Measurements from ENCODE around the gene SLC5A10.
"Not testable (repeated sequence)": the region's sequence is repeated elsewhere in the genome, so short reads cannot be mapped to it uniquely, and the experiment has no call there.

Gene SLC5A10

GRCh38 chr17:18921485-18921884, 30.5 kb upstream of the SLC5A10 start:
- H3K27ac ChIP-seq (ENCODE audit: low read depth, low read length, poor library complexity, severe bottlenecking) = peak overlapping the region; percentile 92
- H3K79me2 ChIP-seq (ENCODE audit: insufficient read depth, low read length) = no peaks in the 10 kb centered on the region
- H4K20me1 ChIP-seq (ENCODE audit: insufficient read depth, low read length) = no peaks in the 10 kb centered on the region
- no peaks in the 10 kb centered on the region for H3F3A ChIP-seq (ENCODE audit: insufficient read depth, low read length)
- H3K4me3 ChIP-seq (ENCODE audit: low read depth, low read length, poor library complexity, severe bottlenecking) = peak overlapping the region; percentile 10
- H3K36me3 ChIP-seq (ENCODE audit: insufficient read depth, low read length) = peaks cover 43% of the 10 kb centered on the region; the same call in 1 of the 2 replicates
- H2AFZ ChIP-seq (ENCODE audit: low read length) = no peak overlapping the region
- peak overlapping the region; percentile 55 for H3K9ac ChIP-seq (ENCODE audit: low read length)
- H3K9me3 ChIP-seq (ENCODE audit: low read length) = no peaks in the 10 kb centered on the region
- TF ChIP-seq EZH2 (IDR thresholded peaks at IDR 0.05; ENCODE audit: borderline replicate concordance, low read length) (no peak), CTCF (IDR thresholded peaks at IDR 0.05; ENCODE audit: low read length) (no peak)
- peak overlapping the region; percentile 41 for H3K4me2 ChIP-seq (ENCODE audit: low read length)
- peaks cover 58% of the 10 kb centered on the region for H3K4me1 ChIP-seq (ENCODE audit: insufficient read depth, low read length, severe bottlenecking)
- H3K27me3 ChIP-seq (ENCODE audit: insufficient read depth, low read length) = no peaks in the 10 kb centered on the region
- H3K9me2 ChIP-seq (ENCODE audit: low read depth, low read length) = no peaks in the 10 kb centered on the region

GRCh38 chr17:18921912-18922451, 30.0 kb upstream of the SLC5A10 start:
- no peaks in the 10 kb centered on the region for H3K79me2 ChIP-seq (ENCODE audit: insufficient read depth, low read length)
- peak overlapping the region; percentile 55 for H3K9ac ChIP-seq (ENCODE audit: low read length)
- H3K27me3 ChIP-seq (ENCODE audit: insufficient read depth, low read length) = no peaks in the 10 kb centered on the region
- H3K27ac ChIP-seq (ENCODE audit: low read depth, low read length, poor library complexity, severe bottlenecking) = peak overlapping the region; percentile 92
- peaks cover 43% of the 10 kb centered on the region for H3K36me3 ChIP-seq (ENCODE audit: insufficient read depth, low read length)
- H3K4me1 ChIP-seq (ENCODE audit: insufficient read depth, low read length, severe bottlenecking) = peaks cover 55% of the 10 kb centered on the region
- no peaks in the 10 kb centered on the region for H4K20me1 ChIP-seq (ENCODE audit: insufficient read depth, low read length)
- peak overlapping the region; percentile 5 for H3K4me3 ChIP-seq (ENCODE audit: low read depth, low read length, poor library complexity, severe bottlenecking)
- no peaks in the 10 kb centered on the region for H3K9me3 ChIP-seq (ENCODE audit: low read length)
- H3K4me2 ChIP-seq (ENCODE audit: low read length) = peak overlapping the region; percentile 41
- TF ChIP-seq CTCF (IDR thresholded peaks at IDR 0.05; ENCODE audit: low read length) (no peak), EZH2 (IDR thresholded peaks at IDR 0.05; ENCODE audit: borderline replicate concordance, low read length) (no peak)
- no peaks in the 10 kb centered on the region for H3K9me2 ChIP-seq (ENCODE audit: low read depth, low read length)
- H2AFZ ChIP-seq (ENCODE audit: low read length) = no peak overlapping the region
- no peaks in the 10 kb centered on the region for H3F3A ChIP-seq (ENCODE audit: insufficient read depth, low read length)

DNA sequence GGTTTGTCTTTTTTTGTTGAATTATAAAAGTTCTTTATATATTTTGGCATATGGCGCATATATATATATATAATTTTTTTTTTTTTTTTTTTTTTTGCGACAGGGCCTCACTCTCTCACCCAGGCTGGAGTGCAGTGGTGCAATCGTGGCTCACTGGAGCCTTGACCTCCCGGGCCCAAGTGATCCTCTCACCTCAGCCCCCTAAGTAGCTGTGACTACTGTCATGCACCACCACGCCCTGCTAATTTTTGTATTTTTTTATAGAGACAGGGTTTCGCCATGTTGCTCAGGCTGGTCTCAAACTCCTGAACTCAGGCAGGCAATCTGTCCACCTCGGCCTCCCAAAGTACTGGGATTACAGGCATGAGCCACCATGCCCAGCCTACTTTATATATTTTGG, 29.4 kb upstream of the SLC5A10 start:
- H3K9me2 ChIP-seq (ENCODE audit: low read depth, low read length); H3K9ac ChIP-seq (ENCODE audit: low read length); H2AFZ ChIP-seq (ENCODE audit: low read length); H3F3A ChIP-seq (ENCODE audit: insufficient read depth, low read length); H4K20me1 ChIP-seq (ENCODE audit: insufficient read depth, low read length); H3K27me3 ChIP-seq (ENCODE audit: insufficient read depth, low read length); H3K79me2 ChIP-seq (ENCODE audit: insufficient read depth, low read length); H3K9me3 ChIP-seq (ENCODE audit: low read length): not testable (repeated sequence)
- peak overlapping the region; percentile 5 for H3K4me3 ChIP-seq (ENCODE audit: low read depth, low read length, poor library complexity, severe bottlenecking)
- H3K4me1 ChIP-seq (ENCODE audit: insufficient read depth, low read length, severe bottlenecking) = peaks cover 52% of the 10 kb centered on the region
- H3K36me3 ChIP-seq (ENCODE audit: insufficient read depth, low read length) = peaks cover 48% of the 10 kb centered on the region
- peak overlapping the region; percentile 92 for H3K27ac ChIP-seq (ENCODE audit: low read depth, low read length, poor library complexity, severe bottlenecking)
- peak overlapping the region; percentile 41 for H3K4me2 ChIP-seq (ENCODE audit: low read length)

DNA sequence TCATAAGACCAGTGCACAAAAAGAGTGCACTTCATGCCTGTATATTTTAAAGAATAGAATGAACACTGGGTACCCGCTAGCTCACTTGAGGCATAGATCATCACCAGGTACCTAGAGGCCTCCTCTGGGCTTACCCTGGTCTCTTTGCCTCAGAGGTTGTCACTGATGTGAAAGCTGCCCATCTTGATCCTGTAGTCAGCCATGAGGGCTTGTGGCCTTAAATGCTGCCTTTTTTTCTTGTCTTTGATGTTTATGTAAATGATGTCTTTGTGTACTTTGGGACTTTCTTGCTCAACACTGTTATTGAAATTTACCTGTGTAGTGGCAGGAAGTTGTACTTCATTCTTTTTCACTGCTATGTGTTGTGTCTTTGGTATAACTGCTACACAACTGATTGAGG, 26.8 kb upstream of the SLC5A10 start:
- no peak overlapping the region for H3K9ac ChIP-seq (ENCODE audit: low read length)
- peaks cover 44% of the 10 kb centered on the region for H3K4me1 ChIP-seq (ENCODE audit: insufficient read depth, low read length, severe bottlenecking)
- no peak overlapping the region for H3K4me2 ChIP-seq (ENCODE audit: low read length)
- H3K9me3 ChIP-seq (ENCODE audit: low read length) = no peaks in the 10 kb centered on the region
- H3K9me2 ChIP-seq (ENCODE audit: low read depth, low read length) = no peaks in the 10 kb centered on the region
- peaks cover 47% of the 10 kb centered on the region for H3K36me3 ChIP-seq (ENCODE audit: insufficient read depth, low read length)
- no peaks in the 10 kb centered on the region for H4K20me1 ChIP-seq (ENCODE audit: insufficient read depth, low read length)
- no peaks in the 10 kb centered on the region for H3K79me2 ChIP-seq (ENCODE audit: insufficient read depth, low read length)
- no peak overlapping the region for H3K4me3 ChIP-seq (ENCODE audit: low read depth, low read length, poor library complexity, severe bottlenecking)
- TF ChIP-seq CTCF (IDR thresholded peaks at IDR 0.05; ENCODE audit: low read length) (no peak), EZH2 (IDR thresholded peaks at IDR 0.05; ENCODE audit: borderline replicate concordance, low read length) (no peak)
- H3K27ac ChIP-seq (ENCODE audit: low read depth, low read length, poor library complexity, severe bottlenecking) = peak overlapping the region; percentile 23
- H3K27me3 ChIP-seq (ENCODE audit: insufficient read depth, low read length) = no peaks in the 10 kb centered on the region
- H3F3A ChIP-seq (ENCODE audit: insufficient read depth, low read length) = no peaks in the 10 kb centered on the region
- H2AFZ ChIP-seq (ENCODE audit: low read length) = no peak overlapping the region
